Vagina (tissue), 2 donors: ENCODE results near the gene DUOXA2. TPM values are rescaled to one million over a fixed set of nuclear protein-coding genes. Genes with fewer than 3 reads are reported as not detected.

Source experiments
- DNase-seq, 2 donors: peaks; one replicate each; pipeline ENCODE4 v3.0.0-alpha.2; 2017; ENCODE audit errors: extremely low spot score in 2 of 2
- H3K27ac ChIP-seq: fragments of 200-600 bp; sonication (generic); one replicate; pipeline ENCODE4 v1.5.1; 2019
- H3K27me3 ChIP-seq: fragments of 200-600 bp; sonication (generic); one replicate; pipeline ENCODE4 v1.5.1; 2019
- H3K36me3 ChIP-seq, 2 donors: fragments of 200-600 bp; sonication (generic); one replicate each; pipeline ENCODE4 v1.5.1; 2017 to 2019
- H3K4me1 ChIP-seq: fragments of 200-600 bp; sonication (generic); one replicate; pipeline ENCODE4 v1.5.1; 2019
- H3K4me3 ChIP-seq, 2 donors: fragments of 200-600 bp; sonication (generic); 1 replicate in 1 of 2; 2 replicates in 1 of 2; pipeline ENCODE4 v1.5.1; 2016 to 2019
- H3K9me3 ChIP-seq: fragments of 200-600 bp; sonication (generic); one replicate; pipeline ENCODE4 v1.5.1; 2019
- CTCF ChIP-seq, 3 experiments: fragments of 450-650 bp in 2 of 3; fragments of 200-600 bp in 1 of 3; sonication (generic) in 1 of 3; IDR thresholded peaks; one replicate each; pipeline ENCODE4 v1.5.1; 2017 to 2019; ENCODE audit warnings: antibody characterized with exemption in 3 of 3, mild to moderate bottlenecking in 2 of 3, moderate library complexity in 2 of 3
- POLR2A ChIP-seq, 2 donors: fragments of 450-650 bp; IDR thresholded peaks; one replicate each; pipeline ENCODE4 v1.6.1; 2017; ENCODE audit warnings: antibody characterized with exemption in 2 of 2, mild to moderate bottlenecking in 2 of 2, moderate library complexity in 2 of 2
- POLR2AphosphoS5 ChIP-seq, 2 donors: sonication (generic); formaldehyde crosslinking; IDR thresholded peaks; one replicate each; pipeline ENCODE4 v1.9.0; 2017; ENCODE audit warnings: antibody characterized with exemption in 2 of 2, mild to moderate bottlenecking in 2 of 2, low read depth in 1 of 2; ENCODE audit not compliant: insufficient read depth in 1 of 2
- intact Hi-C: fragments of 100-400 bp; cut with DNase I; formaldehyde crosslinking; loops from one replicate; pipeline ENCODE4 v1.15.1; 2023
- total RNA-seq: library from RNA; depleted of rRNA; stranded (reverse); fragments of >200 nt; gene quantifications from one replicate; pipeline ENCODE4 v1.2.3, GENCODE V29; 2016

Gene DUOXA2
- total RNA-seq, 1 donor from 2014 or later, result 1.5 TPM

- no peaks in the 10 kb centered on the region for H3K9me3 ChIP-seq
- no peaks in the 10 kb centered on the region for H3K36me3 ChIP-seq
- H3K4me1 ChIP-seq, result peaks cover 10% of the 10 kb centered on the region
- no peak for DNase-seq
- intact Hi-C loops, result no loop called here
- peak overlapping the region; percentile 34 to 47 for H3K4me3 ChIP-seq
- peak overlapping the region; percentile 55 for H3K27ac ChIP-seq
- TF ChIP-seq CTCF (IDR thresholded peaks at IDR 0.05), result no peak
- TF ChIP-seq POLR2AphosphoS5 (IDR thresholded peaks at IDR 0.05; ENCODE audit: insufficient read depth in 1 of 2, low read depth in 1 of 2), result no peak
- no peak for TF ChIP-seq POLR2A (IDR thresholded peaks at IDR 0.05)
- no peaks in the 10 kb centered on the region for H3K27me3 ChIP-seq
These were observed 15.0 kb downstream of the DUOXA2 start for GRCh38 chr15:45128971-45129639.

DNA sequence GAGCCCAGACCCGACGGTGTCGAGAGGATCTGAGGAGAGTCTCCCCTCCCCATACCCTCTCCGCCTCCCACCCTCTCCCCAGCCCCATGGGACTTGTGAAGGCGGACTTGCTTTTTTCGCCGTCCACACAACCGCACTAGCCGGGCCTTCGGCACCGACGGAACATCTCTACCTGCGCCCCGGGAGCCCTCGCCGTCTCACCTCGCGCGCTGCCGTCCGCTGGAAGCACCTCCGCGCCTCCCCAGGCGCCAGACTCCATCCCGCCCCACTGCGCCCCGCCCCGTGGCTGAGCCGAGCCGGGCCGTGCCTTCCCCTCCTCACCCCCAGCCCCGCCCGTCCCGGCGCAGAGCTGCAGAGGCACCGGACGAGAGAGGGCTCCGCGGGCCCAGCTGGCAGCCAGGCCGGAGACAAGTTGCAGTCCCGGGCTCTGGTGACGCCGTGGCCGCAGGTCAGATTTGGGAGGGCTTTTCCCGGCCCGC lies 15.6 kb downstream of the DUOXA2 start, which contains the start of the genes DUOX1 and DUOXA1:
Gene DUOX1 (plus strand): TSS at position 344 of the 479 bp plus-strand sequence. CDS start 1,973 bp downstream, outside the sequence.
Gene DUOXA1 (minus strand): TSS at position 229 of the 479 bp plus-strand sequence. CDS start 6,865 bp downstream, outside the sequence.
- no peaks in the 10 kb centered on the region for H3K36me3 ChIP-seq
- no peaks in the 10 kb centered on the region for H3K9me3 ChIP-seq
- TF ChIP-seq POLR2AphosphoS5 (IDR thresholded peaks at IDR 0.05; ENCODE audit: insufficient read depth in 1 of 2, low read depth in 1 of 2) (peak in 1 of 2 donors; percentile 29), CTCF (IDR thresholded peaks at IDR 0.05) (no peak), POLR2A (IDR thresholded peaks at IDR 0.05) (no peak)
- peak within 1 kb of the TSS; percentile 55 for H3K27ac ChIP-seq
- H3K4me1 ChIP-seq, result peaks cover 10% of the 10 kb centered on the region
- intact Hi-C loops, result no loop called here
- no peaks in the 10 kb centered on the region for H3K27me3 ChIP-seq
- no peak for DNase-seq
- peak within 1 kb of the TSS; percentile 34 to 47 for H3K4me3 ChIP-seq

- Histone ChIP-seq H3K36me3 (no peaks in the 10 kb centered on the region), H3K9me3 (no peaks in the 10 kb centered on the region), H3K27me3 (peaks cover 6% of the 10 kb centered on the region), H3K27ac (peak overlapping the region; percentile 55), H3K4me3 (peak overlapping the region in 1 of 2 donors; percentile 47), H3K4me1 (peaks cover 10% of the 10 kb centered on the region)
- TF ChIP-seq POLR2AphosphoS5 (IDR thresholded peaks at IDR 0.05; ENCODE audit: insufficient read depth in 1 of 2, low read depth in 1 of 2) (no peak), CTCF (IDR thresholded peaks at IDR 0.05) (no peak), POLR2A (IDR thresholded peaks at IDR 0.05) (no peak)
- DNase-seq, result no peak
- intact Hi-C loops, result no loop called here
These were observed 16.3 kb downstream of the DUOXA2 start for GRCh38 chr15:45130291-45131000.

GRCh38 chr15:45131510-45131909 lies 17.4 kb downstream of the DUOXA2 start:
- Histone ChIP-seq H3K9me3 (no peaks in the 10 kb centered on the region), H3K36me3 (no peaks in the 10 kb centered on the region), H3K27me3 (peaks cover 6% of the 10 kb centered on the region), H3K4me1 (peaks cover 10% of the 10 kb centered on the region), H3K4me3 (no peak overlapping the region), H3K27ac (no peak overlapping the region)
- TF ChIP-seq CTCF (IDR thresholded peaks at IDR 0.05) (no peak), POLR2AphosphoS5 (IDR thresholded peaks at IDR 0.05; ENCODE audit: insufficient read depth in 1 of 2, low read depth in 1 of 2) (no peak), POLR2A (IDR thresholded peaks at IDR 0.05) (no peak)
- no peak for DNase-seq
- intact Hi-C loops, result no loop called here
